GM06990 (cell line): Measurements from ENCODE around the gene MMEL1.
"Not testable (repeated sequence)": the region's sequence is repeated elsewhere in the genome, so short reads cannot be mapped to it uniquely, and the experiment has no call there.

Experiments used
- DNase-seq: peaks from one replicate; pipeline ENCODE4 v3.0.0-alpha.2; 2011; ENCODE audit not compliant: insufficient read length; ENCODE audit errors: extremely low read depth
- H3K27me3 ChIP-seq: replicated peaks from 2 replicates; pipeline ENCODE4 v1.6.0; 2011; ENCODE audit warnings: low read length; ENCODE audit not compliant: control insufficient read depth, insufficient read depth
- H3K36me3 ChIP-seq: 2 replicates; pipeline ENCODE4 v1.5.1; 2011; ENCODE audit warnings: low read length; ENCODE audit not compliant: control insufficient read depth, insufficient read depth
- H3K4me3 ChIP-seq: replicated peaks from 2 replicates; pipeline ENCODE4 v1.5.1; 2011; ENCODE audit warnings: low read depth, mild to moderate bottlenecking, control low read depth, low read length
- TF ChIP-seq, protein P1 (sequence below): IDR thresholded peaks from 2 replicates; pipeline ENCODE4 v1.5.1; 2011; ENCODE audit warnings: low read length, control low read depth, mild to moderate bottlenecking, inconsistent platforms; ENCODE audit not compliant: insufficient read depth, poor library complexity, severe bottlenecking

Gene MMEL1

DNA sequence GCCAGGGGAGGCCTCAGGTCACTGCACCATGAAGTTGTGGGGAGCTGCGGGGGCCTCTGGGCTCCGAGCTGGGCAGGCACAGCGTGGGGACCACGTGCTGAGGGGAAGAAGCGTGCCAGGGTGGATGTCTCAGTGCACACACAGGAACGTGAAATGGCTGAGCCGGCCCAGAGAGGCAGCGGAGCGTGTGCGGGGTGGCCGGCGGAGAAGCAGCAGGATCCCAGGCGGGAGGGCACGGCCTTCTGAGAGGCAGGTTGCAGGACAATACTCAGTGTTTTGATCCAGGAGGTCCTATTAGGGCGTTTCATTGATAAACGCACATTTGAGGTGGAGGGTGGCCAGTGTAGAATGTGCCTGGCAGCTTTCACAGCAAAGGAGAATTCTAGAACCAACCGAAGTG lies 63.8 kb downstream of the MMEL1 start:
- Histone ChIP-seq H3K27me3 (no peaks in the 10 kb centered on the region), H3K36me3 (no peaks in the 10 kb centered on the region)
- TF ChIP-seq, protein P1, sequence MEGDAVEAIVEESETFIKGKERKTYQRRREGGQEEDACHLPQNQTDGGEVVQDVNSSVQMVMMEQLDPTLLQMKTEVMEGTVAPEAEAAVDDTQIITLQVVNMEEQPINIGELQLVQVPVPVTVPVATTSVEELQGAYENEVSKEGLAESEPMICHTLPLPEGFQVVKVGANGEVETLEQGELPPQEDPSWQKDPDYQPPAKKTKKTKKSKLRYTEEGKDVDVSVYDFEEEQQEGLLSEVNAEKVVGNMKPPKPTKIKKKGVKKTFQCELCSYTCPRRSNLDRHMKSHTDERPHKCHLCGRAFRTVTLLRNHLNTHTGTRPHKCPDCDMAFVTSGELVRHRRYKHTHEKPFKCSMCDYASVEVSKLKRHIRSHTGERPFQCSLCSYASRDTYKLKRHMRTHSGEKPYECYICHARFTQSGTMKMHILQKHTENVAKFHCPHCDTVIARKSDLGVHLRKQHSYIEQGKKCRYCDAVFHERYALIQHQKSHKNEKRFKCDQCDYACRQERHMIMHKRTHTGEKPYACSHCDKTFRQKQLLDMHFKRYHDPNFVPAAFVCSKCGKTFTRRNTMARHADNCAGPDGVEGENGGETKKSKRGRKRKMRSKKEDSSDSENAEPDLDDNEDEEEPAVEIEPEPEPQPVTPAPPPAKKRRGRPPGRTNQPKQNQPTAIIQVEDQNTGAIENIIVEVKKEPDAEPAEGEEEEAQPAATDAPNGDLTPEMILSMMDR = no peak

DNA sequence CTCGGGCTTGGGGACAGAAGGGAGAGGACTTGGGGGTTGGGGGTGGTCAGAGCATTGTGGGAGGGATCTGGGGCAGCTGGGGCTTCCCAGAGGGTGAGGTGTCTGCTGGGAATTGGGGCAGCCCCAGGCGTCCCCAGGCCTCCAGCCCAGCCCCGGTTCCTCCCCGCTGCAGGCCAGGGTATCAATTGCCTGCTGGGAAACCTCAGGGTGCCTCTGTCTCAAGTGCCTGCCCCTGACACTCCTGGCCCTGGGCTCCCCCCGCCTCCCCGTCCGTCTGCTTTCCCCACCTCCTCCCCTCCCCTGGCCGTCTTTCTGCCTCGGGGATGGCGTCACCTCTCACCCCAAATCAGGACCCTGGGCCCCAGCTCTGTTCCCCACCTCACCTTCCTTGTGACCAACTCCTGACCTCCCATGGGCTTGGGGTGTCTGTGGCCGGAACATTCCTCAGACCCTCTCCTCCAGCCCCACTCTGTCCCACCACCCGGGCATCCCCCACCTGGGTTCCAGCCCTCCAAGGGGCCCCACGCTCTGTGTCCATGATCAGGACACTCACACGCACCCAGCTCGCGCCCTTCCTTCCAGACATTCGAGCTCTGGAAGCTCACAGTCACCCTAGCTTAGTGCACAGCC lies 64.5 kb downstream of the MMEL1 start:
- not testable (repeated sequence) for H3K4me3 ChIP-seq, H3K36me3 ChIP-seq, DNase-seq, H3K27me3 ChIP-seq

More for the DNA sequence above, 63.8 kb downstream of the MMEL1 start:
- DNase-seq = no peak
- H3K4me3 ChIP-seq = no peak overlapping the region

DNA sequence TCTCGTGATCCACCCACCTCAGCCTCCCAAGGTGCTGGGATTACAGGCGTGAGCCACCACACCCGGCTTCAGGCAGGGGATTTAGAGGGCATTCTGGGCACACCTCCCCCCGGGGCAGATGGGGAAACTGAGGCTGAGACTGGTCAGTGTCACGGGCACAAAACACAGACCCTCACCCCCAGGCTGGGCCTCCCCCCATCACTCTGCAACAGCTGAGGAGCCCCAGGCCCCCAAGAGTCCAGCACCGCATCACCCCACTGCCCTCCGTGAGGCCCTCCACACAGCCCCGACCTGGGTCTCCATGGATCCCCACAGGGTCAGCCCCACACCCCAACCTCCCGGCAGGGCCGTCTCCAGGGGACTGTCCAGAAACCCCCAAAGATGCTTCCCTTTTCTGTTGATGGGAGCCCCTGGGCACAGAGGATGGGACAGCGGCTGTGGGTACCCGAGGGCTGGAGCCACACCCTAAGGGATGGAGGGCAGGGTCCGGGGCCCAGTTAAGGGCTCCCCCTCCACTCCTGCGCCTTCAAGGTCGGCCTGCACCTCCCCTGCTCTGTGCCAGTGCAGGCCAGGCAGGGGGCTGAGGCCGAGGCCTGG lies 65.6 kb downstream of the MMEL1 start:
- Histone ChIP-seq H3K27me3 (no peaks in the 10 kb centered on the region), H3K4me3 (no peak overlapping the region), H3K36me3 (peaks cover 7% of the 10 kb centered on the region)
- no peak for DNase-seq
- TF ChIP-seq, protein P1 = no peak

DNA sequence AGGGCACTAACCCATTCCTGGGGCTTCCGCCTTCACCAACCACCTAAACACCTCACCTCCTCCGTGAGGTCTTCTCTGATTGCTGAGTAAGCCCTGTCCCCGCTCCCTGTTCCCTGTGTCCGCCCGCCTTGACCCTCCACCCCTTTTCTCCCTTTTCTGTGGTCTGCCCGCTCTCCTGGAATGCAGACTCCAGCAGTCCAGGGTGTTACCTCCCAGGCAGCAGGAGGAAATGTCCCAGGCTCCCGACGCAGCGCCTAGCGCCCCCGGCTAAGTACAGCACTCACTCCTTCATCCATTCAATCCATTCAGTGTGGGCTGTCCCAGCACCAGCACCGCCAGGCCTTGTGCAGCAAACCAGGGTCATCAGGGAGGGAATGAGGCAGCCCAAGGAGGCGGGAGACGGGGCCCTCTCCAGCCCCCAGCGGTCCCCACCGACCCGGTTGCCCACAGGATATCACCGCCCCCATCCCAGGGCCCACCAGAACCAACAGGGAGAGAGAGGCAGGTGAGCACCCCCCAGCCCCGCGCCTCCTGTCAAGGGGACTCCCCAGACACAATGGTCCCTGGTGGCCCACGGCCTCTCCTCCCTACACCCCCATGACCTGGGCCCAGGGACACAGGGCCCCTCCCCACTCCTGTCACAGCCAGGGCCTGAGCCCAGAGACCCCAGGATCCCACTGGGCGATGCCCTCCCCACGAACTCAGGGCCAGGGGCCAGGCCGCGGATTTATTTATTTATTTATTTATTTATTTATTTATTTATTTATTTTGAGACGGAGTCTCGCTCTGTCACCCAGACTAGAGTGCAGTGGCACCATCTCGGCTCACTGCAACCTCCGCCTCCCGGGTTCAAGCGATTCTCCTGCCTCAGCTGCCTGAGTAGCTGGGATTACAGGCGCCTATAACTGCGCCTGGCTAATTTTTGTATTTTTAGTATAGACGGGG lies 66.4 kb downstream of the MMEL1 start:
- Histone ChIP-seq H3K4me3 (no peak overlapping the region), H3K27me3 (no peaks in the 10 kb centered on the region), H3K36me3 (peaks cover 13% of the 10 kb centered on the region)
- TF ChIP-seq, protein P1 = no peak
- no peak for DNase-seq

DNA sequence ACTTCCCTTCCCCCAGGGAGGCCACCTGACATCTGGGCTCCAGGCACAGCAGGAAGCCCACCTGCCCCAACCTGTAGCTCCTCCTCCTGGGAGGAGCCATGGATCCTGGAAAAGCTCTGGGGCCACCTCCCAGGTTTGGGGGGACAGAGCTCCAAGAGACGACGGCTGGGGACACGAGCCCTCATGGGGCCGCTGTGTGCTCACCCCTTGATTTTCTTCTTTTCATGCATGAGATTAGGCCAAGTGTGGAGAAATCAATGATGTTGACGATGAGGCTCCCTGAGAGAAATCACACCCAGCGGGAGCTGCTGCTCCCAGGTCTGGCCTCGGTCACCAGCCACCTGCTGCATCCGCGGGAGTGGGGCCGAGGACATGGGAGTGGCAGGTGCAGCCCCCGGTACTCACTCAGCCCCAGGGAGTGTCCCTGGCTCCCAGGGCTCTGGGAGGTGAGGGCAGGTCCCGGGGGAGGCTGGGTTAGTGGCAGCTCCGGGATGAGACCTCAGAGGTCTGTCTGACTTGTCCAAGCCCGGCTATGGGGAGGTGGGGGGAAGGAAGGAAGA lies 67.9 kb downstream of the MMEL1 start:
- H3K4me3 ChIP-seq = no peak overlapping the region
- TF ChIP-seq, protein P1 = no peak
- DNase-seq = no peak
- H3K27me3 ChIP-seq = no peaks in the 10 kb centered on the region
- H3K36me3 ChIP-seq = peaks cover 20% of the 10 kb centered on the region
